Measurements from ENCODE around the gene EPYC.

EPYC gene

GRCh38 chr12:90954428-90954827 is 50.3 kb downstream of the EPYC start:
- no peak for TF ChIP-seq CTCF (IDR thresholded peaks at IDR 0.05)
- Mint-ChIP-seq H3K27me3 (ENCODE audit: low read depth, poor library complexity) (peaks cover 11% of the 10 kb centered on the region), H3K4me1 (no peaks in the 10 kb centered on the region), H3K9me3 (no peaks in the 10 kb centered on the region), H3K36me3 (ENCODE audit: low read depth) (no peaks in the 10 kb centered on the region), H3K27ac (no peak overlapping the region), H3K4me3 (no peak overlapping the region)
- no peak for DNase-seq

DNA sequence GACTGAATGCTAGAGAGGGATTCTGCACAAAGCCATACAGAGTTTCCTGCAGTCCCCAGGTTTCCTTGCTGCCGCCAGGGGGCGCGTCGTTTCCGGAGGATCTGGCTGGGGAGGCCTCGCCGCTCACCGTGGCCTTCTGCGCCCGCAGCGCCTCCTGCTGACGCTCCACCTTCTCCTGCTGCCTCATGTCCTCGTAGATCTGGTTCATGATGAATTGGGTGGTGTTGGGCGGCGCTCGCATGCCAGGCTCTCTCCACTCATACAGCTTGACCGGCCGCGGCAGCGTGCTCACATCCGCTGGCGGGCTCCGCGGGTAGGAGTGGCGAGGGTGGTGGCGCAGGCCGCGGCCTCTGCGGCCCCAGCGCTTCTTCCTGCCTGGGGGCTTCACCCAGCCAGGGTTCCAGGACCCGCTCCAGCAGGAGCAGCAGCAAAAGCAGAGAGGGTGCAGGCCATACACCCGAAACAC is 50.8 kb downstream of the EPYC start:
- TF ChIP-seq CTCF (IDR thresholded peaks at IDR 0.05): peak; percentile 16
- Mint-ChIP-seq H3K27ac (no peak overlapping the region), H3K4me1 (no peaks in the 10 kb centered on the region), H3K36me3 (ENCODE audit: low read depth) (no peaks in the 10 kb centered on the region), H3K9me3 (no peaks in the 10 kb centered on the region), H3K4me3 (no peak overlapping the region), H3K27me3 (ENCODE audit: low read depth, poor library complexity) (peaks cover 11% of the 10 kb centered on the region)
- DNase-seq: peak; percentile 18

- H3K4me3 Mint-ChIP-seq: no peak overlapping the region
Measured at GRCh38 chr12:90951432-90952105, 53.2 kb downstream of the EPYC start.

DNA sequence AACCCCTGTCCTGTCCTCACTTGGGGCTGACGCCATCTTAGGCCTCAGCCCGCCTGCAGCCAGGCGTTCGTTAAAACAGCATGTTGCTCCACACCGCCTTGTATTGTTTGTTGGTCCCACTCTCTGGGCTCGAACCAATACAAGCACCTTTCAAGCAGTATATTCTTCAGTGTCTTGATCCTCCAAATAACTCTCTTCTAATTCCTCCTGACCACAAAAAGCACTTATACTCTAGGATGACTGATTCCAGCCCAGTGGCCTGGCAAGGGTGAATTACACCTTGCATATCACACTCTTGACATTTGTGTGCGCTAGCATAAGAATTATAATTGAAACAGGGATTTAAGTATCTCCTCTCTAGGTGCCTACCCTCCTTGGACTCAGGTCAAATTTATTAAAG is 56.9 kb downstream of the EPYC start:
- no peaks in the 10 kb centered on the region for H3K36me3 Mint-ChIP-seq (ENCODE audit: low read depth)
- H3K9me3 Mint-ChIP-seq: no peaks in the 10 kb centered on the region
- H3K4me1 Mint-ChIP-seq: peaks cover 15% of the 10 kb centered on the region
- no peak for TF ChIP-seq CTCF (IDR thresholded peaks at IDR 0.05)
- H3K4me3 Mint-ChIP-seq: no peak overlapping the region
- no peak for DNase-seq
- H3K27ac Mint-ChIP-seq: no peak overlapping the region
- H3K27me3 Mint-ChIP-seq (ENCODE audit: low read depth, poor library complexity): peaks cover 3% of the 10 kb centered on the region

More at GRCh38 chr12:90951432-90952105, 53.2 kb downstream of the EPYC start:
- Mint-ChIP-seq H3K4me1 (peaks cover 11% of the 10 kb centered on the region), H3K27ac (no peak overlapping the region), H3K36me3 (ENCODE audit: low read depth) (no peaks in the 10 kb centered on the region), H3K27me3 (ENCODE audit: low read depth, poor library complexity) (peaks cover 8% of the 10 kb centered on the region), H3K9me3 (no peaks in the 10 kb centered on the region)
- TF ChIP-seq CTCF (IDR thresholded peaks at IDR 0.05): no peak
- DNase-seq: no peak

- no peak for DNase-seq
- Mint-ChIP-seq H3K9me3 (no peaks in the 10 kb centered on the region), H3K36me3 (ENCODE audit: low read depth) (no peaks in the 10 kb centered on the region), H3K4me3 (no peak overlapping the region), H3K27ac (no peak overlapping the region), H3K4me1 (peaks cover 15% of the 10 kb centered on the region), H3K27me3 (ENCODE audit: low read depth, poor library complexity) (no peaks in the 10 kb centered on the region)
- TF ChIP-seq CTCF (IDR thresholded peaks at IDR 0.05): peak; percentile 52
Measured at GRCh38 chr12:90945070-90945649, 59.6 kb downstream of the EPYC start.

GRCh38 chr12:90943255-90943654 is 61.5 kb downstream of the EPYC start:
- no peaks in the 10 kb centered on the region for H3K36me3 Mint-ChIP-seq (ENCODE audit: low read depth)
- no peak overlapping the region for H3K27ac Mint-ChIP-seq
- no peaks in the 10 kb centered on the region for H3K9me3 Mint-ChIP-seq
- no peak for TF ChIP-seq CTCF (IDR thresholded peaks at IDR 0.05)
- no peak for DNase-seq
- H3K27me3 Mint-ChIP-seq (ENCODE audit: low read depth, poor library complexity): peaks cover 2% of the 10 kb centered on the region
- H3K4me1 Mint-ChIP-seq: peaks cover 15% of the 10 kb centered on the region
- H3K4me3 Mint-ChIP-seq: no peak overlapping the region

Data from nephron progenitor cell (in vitro differentiated cells).